Anterior cingulate cortex (tissue), 58 donors: ENCODE results near the gene GAD2.
"Not testable (repeated sequence)": the region's sequence is repeated elsewhere in the genome, so short reads cannot be mapped to it uniquely, and the experiment has no call there.

Experiments
- DNase-seq, 58 donors: peaks; one replicate each; lab custom pipeline; 2025; lab: John Stamatoyannopoulos, UW

GAD2 gene

GRCh38 chr10:26311383-26311940 lies 94.9 kb downstream of the GAD2 start:
- DNase-seq, result no peak

DNA sequence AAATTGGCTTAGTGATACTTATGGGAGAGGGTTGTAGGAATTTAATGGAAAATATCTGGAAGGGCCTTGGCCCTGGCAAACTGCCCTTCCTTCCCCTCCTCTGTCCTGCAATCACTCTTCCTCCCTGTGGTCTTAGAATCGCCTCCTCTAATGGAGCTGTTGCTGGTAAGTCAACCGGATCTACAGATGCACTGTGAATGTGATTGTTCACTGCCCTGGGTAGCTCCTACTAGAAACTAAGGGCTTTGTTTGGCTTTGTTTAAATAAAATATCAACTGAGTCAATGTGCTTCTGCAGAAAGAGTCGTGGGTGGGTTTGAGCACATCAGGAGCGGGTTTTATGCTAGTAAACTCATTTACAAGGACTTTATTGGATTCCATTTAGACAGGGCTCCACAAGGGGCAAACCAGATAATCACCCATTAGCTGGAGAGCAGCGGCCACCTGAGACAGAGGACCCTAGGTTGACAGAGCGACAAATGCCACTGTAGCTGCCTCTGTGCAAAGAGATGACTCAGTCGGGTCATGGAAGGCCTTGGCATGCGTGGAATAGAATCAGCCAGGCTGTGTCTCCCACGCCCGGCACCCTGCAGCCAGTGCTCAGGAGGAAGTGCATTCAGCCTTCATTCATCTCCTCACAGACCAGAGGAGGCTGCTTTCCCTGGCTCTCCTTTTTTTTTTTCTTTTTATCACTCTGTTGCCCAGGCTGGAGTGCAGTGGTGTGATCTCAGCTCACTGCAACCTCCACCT lies 97.9 kb downstream of the GAD2 start:
- DNase-seq, result no peak

GRCh38 chr10:26318672-26319071 lies 102.1 kb downstream of the GAD2 start:
- no peak for DNase-seq

DNA sequence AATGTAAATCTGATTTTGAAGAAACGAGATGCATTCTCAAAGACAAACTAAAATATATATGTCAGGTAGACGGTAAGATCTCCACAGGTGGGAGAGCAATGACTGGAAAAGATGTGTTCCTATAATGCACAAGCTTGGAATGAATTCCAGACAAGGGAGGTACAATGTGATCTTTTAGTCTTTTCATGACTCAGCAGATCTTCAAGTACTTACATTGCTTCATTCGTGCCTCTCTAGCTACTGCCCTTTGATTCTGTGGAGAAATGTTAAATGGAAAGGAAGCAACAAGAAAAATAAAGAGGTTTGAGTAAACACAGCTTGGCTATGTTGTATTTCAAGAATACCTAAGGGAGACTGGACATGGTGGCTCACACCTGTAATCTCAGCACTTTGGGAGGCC lies 106.6 kb downstream of the GAD2 start:
- no peak for DNase-seq

DNA sequence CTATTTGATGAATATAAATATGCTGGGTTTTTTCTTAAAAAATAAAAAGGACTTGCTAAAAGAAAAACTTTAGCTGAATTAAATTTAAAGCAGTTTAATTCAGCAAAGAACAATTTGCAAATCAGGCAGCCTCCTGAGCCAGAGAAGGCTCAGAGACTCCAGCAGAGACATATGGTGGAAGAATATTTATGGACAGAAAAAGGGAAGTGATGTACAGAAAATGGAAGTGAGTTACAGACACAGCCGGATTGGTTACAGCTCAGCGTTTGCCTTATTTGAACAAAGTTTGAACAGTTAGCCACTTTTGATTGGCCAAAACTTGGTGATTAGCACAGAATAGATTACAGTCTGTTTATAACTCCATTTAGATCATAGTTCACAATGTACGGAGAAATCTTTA lies 110.3 kb downstream of the GAD2 start:
- DNase-seq, result no peak

- DNase-seq, result no peak
These were observed 111.2 kb downstream of the GAD2 start for GRCh38 chr10:26327811-26328210.

DNA sequence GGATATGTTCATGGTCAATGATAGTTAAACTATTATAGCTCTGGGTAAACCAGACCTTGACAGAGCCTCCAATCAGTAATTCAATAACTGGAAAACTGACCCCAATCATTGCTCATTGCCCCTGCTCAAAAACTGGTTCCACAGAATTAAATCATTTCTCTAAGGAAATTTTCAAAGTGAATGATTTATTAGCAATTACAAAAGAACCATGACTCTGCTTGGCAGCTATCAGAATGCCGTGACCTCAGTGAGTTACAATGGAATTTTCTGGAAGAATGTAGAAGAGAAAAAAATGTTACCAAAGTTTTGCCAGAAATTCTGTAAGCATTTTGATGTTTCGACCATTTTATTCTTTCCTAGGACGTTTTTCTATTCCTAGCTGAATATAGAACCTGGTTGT lies 114.8 kb downstream of the GAD2 start:
- DNase-seq, result no peak

DNA sequence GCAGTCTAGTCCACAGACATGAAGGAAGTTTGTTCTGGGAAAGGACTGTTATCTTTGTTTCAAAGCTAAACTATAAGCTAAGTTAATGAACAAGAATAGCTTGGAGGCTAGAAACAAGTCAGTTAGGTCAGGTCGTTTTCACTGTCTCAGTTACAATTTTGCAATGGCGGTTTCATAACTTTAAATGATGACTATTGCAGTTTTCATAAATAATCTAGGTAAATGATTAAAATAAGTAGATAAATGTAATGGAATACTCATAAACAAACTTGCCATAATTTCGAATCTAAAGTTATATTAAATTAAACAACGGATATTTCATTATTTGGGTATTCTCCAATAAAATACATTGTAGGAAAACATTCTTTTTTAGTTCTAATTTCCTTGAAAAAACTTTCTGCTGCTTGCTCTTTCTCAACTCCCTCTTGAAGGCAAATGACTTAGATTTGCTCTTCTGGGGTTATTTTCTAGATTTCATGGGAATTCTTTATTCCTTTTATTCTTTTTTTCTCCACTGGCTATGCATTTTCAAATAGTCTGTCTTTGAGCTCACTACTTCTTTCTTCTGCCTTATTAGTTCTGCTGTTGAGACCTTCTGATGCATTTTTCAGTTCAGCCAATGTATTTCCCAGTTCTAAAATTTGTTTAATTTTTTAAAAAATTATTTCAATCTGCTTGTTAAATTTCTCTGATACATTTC lies 117.8 kb downstream of the GAD2 start:
- no peak for DNase-seq

- DNase-seq, result peak in 18 of 58 donors; percentile 1 to 51 (median 7)
These were observed 118.5 kb downstream of the GAD2 start for GRCh38 chr10:26334932-26335573.

DNA sequence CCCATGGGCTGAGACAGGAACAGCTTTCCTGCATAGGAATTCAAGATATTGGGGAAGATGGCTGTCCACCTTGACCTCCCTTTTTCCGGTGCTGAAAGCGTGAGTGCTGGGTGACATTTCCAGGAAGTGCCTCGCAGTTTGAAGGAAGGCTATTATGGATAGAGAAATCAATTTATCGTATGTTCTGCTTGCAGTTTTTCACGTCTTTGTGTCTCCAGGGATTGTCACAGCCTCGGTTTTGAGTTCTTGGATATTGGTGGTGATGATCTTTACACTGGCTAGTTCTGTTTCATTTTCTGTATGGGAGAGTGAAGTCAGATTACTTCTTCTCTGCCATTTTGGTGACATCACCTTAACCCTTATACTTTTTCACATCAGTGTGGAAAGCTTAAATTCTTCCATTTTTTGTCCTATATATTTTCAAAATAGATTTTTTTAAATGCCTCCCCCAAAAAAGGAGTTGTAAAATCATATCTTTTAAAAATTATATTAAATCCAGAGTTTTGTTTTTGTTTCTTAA lies 119.1 kb downstream of the GAD2 start:
- DNase-seq, result no peak

DNA sequence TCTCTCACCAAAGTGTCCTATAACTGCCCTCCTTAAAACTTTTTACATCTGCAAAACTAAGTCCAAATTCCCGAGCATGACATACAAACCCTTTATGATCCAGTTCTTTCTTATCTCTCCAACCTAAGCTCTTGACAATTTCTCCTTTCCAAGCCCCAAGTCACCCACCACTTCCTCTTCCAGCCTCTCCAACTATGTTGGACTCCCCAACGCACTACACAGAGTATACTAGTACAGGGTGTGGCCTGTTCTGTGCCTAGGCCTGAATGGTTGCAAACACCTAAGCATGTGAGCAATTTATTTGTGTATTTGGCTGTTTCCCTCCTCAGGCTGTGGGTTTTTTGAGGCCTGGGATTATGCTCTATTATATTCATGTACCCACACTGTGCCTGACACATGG lies 120.4 kb downstream of the GAD2 start:
- no peak for DNase-seq

GRCh38 chr10:26341701-26342100 lies 125.1 kb downstream of the GAD2 start:
- DNase-seq, result no peak

- DNase-seq, result not testable (repeated sequence)
These were observed 132.3 kb downstream of the GAD2 start for GRCh38 chr10:26348821-26349417.
